NCI-H510A (cell line): ENCODE data around the gene SERINC3.
"Not testable (repeated sequence)": the region's sequence is repeated elsewhere in the genome, so short reads cannot be mapped to it uniquely, and the experiment has no call there.

Source experiments
- DNase-seq: peaks from one replicate; lab custom pipeline; 2025; lab: John Stamatoyannopoulos, UW

Gene SERINC3

GRCh38 chr20:44491635-44492395, 30.1 kb downstream of the SERINC3 start:
- no peak for DNase-seq

GRCh38 chr20:44489931-44490330, 31.9 kb downstream of the SERINC3 start:
- DNase-seq, result no peak

GRCh38 chr20:44489223-44489622, 32.6 kb downstream of the SERINC3 start:
- no peak for DNase-seq

- no peak for DNase-seq
These were observed 33.3 kb downstream of the SERINC3 start for GRCh38 chr20:44488551-44488950.

- no peak for DNase-seq
These were observed 36.1 kb downstream of the SERINC3 start for GRCh38 chr20:44485830-44486198.

GRCh38 chr20:44485078-44485829, 36.6 kb downstream of the SERINC3 start:
- no peak for DNase-seq

- no peak for DNase-seq
These were observed 38.8 kb downstream of the SERINC3 start for GRCh38 chr20:44483112-44483511.

- no peak for DNase-seq
These were observed 40.0 kb downstream of the SERINC3 start for GRCh38 chr20:44481719-44482416.

GRCh38 chr20:44480097-44480496, 41.8 kb downstream of the SERINC3 start:
- DNase-seq, result no peak

- no peak for DNase-seq
These were observed 42.2 kb downstream of the SERINC3 start for GRCh38 chr20:44479643-44480042.

- DNase-seq, result no peak
These were observed 43.7 kb downstream of the SERINC3 start for GRCh38 chr20:44478206-44478605.

GRCh38 chr20:44477151-44477550, 44.7 kb downstream of the SERINC3 start:
- DNase-seq, result no peak

GRCh38 chr20:44475694-44476560, 45.9 kb downstream of the SERINC3 start, which contains the start of gene TTPAL:
Gene TTPAL (plus strand): TSS chr20:44475874. CDS start chr20:44480000, 4,126 bp downstream.
- DNase-seq, result peak; percentile 89

- no peak for DNase-seq
These were observed 46.5 kb downstream of the SERINC3 start for GRCh38 chr20:44475372-44475693.

- not testable (repeated sequence) for DNase-seq
These were observed 49.6 kb downstream of the SERINC3 start for GRCh38 chr20:44472283-44472682.

- no peak for DNase-seq
These were observed 50.4 kb downstream of the SERINC3 start for GRCh38 chr20:44471481-44471882.

GRCh38 chr20:44470327-44470726, 51.5 kb downstream of the SERINC3 start:
- DNase-seq, result no peak

GRCh38 chr20:44468044-44468782, 53.7 kb downstream of the SERINC3 start:
- no peak for DNase-seq

- no peak for DNase-seq
These were observed 54.5 kb downstream of the SERINC3 start for GRCh38 chr20:44467289-44467883.

GRCh38 chr20:44465001-44465560, 56.8 kb downstream of the SERINC3 start:
- no peak for DNase-seq
